ENCODE measurements around the gene CFAP69.

The CFAP69 gene

DNA sequence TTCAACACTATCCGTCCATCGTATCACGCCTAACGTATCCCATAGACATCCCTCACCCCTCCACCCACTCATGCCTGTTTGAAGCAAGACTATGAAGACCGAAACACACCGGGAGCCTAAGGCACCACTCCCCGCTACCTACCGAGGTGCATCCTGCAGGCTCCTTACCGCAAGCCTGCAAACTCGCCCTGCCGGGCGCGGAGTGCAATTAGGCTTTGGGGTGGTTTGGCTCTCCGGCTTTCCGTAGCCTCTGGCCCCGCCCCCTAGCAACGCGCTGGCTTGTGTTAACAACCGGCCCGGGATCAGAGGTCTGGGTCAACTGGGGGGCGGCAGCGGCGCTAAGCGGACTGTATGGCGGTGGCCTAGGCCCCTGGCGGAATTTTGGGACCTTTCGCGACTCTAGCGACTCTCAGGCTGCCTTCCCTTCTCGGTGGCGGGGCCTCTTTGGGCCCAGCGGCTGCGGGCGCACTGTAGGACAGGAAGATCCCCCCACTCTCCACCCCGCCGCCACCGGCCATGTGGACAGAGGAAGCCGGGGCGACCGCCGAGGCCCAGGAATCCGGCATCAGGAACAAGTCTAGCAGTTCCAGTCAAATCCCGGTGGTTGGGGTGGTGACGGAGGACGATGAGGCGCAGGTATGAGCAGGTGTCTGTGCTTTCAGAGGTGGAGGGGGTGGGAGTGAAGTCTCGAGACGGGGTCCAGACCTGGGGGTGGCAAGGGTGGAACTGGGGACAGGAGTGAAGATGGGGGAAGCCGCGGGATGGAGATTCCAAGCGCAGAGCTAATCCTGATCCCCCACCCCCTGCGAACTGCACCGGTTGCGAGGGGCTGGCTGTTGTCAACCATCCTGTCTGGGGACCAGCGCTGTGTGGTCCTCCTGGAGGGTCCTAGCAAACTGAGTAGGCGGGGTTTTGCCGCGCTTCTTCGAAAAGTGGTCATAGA lies at the start of gene CFAP69:
Gene CFAP69 (plus strand): TSS at position 266 of the 943 bp plus-strand sequence. CDS start 251 bp downstream, at position 517.
- peak; percentile 87 for DNase-seq

DNA sequence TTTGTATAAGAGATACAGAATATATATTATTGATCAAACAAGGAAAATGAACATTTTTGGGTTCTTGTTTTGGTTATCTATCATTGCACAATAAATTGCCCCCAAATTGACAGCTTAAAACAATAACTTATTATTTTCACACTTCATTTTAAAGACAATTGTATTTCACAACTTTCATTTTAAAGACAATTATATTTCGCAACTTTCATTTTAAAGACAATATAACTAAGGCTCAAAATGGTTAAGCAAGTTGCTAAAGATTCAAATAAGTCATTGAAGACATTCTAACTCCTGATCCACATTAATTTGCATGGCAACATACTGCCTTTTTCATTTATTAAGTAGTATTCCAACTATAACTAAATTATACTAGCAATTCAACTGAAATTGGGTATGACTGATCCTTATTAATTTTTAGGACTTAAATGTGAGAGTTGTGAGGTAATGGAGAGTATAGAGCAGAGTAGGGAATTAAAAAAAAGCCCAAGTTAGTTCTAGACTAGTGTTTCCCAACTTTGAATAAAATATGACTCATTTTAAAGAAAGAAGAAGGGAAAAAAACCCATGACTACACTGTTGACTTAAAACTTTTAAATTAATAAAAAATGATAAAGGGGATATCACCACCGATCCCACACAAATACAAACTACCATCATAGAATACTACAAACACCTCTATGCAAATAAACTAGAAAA lies 43.3 kb upstream of the CFAP69 start:
- no peak for DNase-seq

GRCh38 chr7:90207956-90208355 lies 37.0 kb upstream of the CFAP69 start:
- no peak for DNase-seq

GRCh38 chr7:90209776-90210175 lies 35.2 kb upstream of the CFAP69 start:
- DNase-seq: no peak

DNA sequence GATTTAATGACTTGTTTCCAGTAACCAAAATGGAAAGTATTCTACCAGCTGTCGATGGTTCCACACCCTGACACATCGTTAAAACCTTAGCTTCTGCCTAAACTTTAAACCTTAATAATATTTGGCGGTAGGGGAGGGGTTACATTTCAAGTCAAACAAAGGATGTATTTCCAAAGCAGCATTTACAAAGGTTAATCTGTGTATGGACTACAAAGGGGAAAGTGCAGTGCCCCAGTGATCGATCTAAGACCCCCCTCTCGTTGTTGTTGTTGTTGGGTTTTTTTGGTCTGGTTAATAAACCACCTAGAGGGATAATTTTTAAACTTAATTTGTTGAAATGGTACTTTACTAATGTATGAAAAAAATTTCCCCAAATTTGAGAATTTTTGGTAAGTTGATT lies 34.5 kb upstream of the CFAP69 start:
- no peak for DNase-seq

DNA sequence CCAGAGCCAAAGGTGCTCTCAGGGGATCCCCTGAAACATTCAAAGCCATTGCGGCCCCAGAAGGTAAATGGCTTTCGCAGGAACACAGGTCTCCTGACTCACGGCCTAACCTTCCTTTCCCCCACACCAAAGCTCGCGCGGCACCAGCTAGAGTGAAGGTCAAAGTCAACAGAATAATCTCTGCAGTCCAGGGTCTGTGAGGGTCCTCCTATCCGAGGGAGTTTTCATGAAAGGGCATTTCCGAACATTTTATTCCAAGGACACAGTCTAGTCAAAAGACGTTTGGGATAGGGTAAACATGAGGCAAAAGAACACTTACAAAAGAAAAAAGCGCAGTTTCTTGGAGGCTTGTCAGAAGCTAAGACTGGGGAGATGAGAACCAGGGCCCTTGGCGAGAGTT lies 34.0 kb upstream of the CFAP69 start:
- DNase-seq: no peak

DNA sequence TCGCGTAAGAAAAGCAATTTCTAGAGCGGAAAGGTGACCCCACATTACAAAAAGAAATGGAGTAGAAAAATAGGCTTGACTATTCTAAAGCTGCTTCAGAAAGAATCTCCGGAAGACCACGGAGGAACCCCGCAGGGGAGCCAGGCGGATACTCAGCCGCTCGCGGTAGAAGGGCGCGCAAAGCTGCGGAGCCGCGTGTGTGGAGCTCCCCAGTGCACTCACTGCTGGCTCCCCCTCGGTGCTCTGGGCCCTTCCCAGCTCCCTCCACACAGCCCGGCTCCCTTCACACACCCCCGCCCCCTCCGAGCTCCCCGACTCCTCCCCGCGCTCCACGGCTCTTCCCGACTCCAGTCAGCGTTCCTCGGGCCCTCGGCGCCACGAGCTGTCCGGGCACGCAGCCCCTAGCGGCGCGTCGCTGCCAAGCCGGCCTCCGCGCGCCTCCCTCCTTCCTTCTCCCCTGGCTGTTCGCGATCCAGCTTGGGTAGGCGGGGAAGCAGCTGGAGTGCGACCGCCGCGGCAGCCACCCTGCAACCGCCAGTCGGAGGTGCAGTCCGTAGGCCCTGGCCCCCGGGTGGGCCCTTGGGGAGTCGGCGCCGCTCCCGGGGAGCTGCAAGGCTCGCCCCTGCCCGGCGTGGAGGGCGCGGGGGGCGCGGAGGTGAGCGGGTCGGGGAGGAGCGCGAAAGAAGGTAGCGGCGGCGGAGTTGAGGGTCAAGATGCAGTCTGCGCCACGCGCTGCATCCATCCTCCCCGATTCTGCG lies 33.4 kb upstream of the CFAP69 start, which contains the start of gene STEAP2:
Gene STEAP2 (plus strand): TSS at position 350 of the 758 bp plus-strand sequence. CDS start 13,343 bp downstream, outside the sequence.
- peak; percentile 57 for DNase-seq

DNA sequence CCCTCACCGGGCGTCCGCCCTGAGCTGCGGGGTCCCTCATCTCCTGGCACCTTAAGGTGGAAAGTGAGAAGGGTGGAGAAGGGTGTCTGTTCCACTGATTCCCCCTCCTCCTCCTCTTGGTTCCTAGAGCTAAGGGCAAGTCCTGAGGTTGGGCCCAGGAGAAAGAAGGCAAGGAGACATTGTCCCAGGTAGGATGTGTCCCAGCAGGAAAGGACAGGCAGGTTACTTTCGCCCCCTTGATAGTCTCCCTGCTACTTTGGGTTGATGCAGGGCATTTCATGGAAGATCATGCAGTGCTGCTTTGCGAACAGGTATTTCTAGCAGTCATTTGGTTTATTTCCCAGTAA lies 32.9 kb upstream of the CFAP69 start:
- no peak for DNase-seq

- no peak for DNase-seq
These were observed 31.5 kb upstream of the CFAP69 start for GRCh38 chr7:90213521-90213920.

- DNase-seq: no peak
These were observed 28.8 kb upstream of the CFAP69 start for GRCh38 chr7:90216080-90216674.

- DNase-seq: no peak
These were observed 28.2 kb upstream of the CFAP69 start for GRCh38 chr7:90216771-90217170.

GRCh38 chr7:90222390-90222789 lies 22.6 kb upstream of the CFAP69 start:
- no peak for DNase-seq

GRCh38 chr7:90222811-90223725 lies 21.9 kb upstream of the CFAP69 start:
- DNase-seq: no peak

GRCh38 chr7:90224195-90224594 lies 20.8 kb upstream of the CFAP69 start:
- DNase-seq: no peak

GRCh38 chr7:90225181-90225580 lies 19.8 kb upstream of the CFAP69 start:
- DNase-seq: no peak

- DNase-seq: no peak
These were observed 19.4 kb upstream of the CFAP69 start for GRCh38 chr7:90225601-90226000.

GRCh38 chr7:90227259-90227658 lies 17.7 kb upstream of the CFAP69 start:
- no peak for DNase-seq

GRCh38 chr7:90229682-90230081 lies 15.3 kb upstream of the CFAP69 start:
- DNase-seq: no peak

DNA sequence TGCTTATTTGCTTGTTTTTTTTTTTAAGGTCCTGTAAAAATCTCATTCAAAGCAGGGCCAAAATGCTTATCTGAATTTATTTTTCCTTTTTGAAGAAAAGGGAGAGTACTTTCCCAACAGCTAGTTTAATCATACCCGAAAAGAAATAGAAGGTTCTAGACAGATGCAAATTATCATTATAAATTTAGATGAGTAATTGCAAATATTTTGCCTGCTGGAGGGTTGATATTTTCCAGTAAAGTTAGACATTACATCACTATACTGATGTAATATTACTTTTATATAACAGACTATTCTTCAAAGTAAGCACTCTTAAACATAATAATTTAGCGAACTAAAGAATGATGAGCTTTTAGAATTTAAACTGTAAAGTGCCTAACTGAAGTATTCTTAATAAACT lies 14.1 kb upstream of the CFAP69 start:
- no peak for DNase-seq

GRCh38 chr7:90231304-90231703 lies 13.7 kb upstream of the CFAP69 start:
- no peak for DNase-seq

DNA sequence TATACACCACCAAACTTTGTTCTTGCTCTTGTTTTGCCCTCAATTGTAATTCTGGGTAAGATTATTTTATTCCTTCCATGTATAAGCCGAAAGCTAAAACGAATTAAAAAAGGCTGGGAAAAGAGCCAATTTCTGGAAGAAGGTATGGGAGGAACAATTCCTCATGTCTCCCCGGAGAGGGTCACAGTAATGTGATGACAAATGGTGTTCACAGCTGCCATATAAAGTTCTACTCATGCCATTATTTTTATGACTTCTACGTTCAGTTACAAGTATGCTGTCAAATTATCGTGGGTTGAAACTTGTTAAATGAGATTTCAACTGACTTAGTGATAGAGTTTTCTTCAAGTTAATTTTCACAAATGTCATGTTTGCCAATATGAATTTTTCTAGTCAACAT lies 12.5 kb upstream of the CFAP69 start:
- DNase-seq: no peak

- DNase-seq: no peak
These were observed 11.4 kb upstream of the CFAP69 start for GRCh38 chr7:90233569-90233968.

Data from NCI-H345 (cell line).